Measurements from ENCODE around the gene HEYL.

The HEYL gene

GRCh38 chr1:39663559-39663958 lies 24.1 kb upstream of the HEYL start:
- DNase-seq: no peak

GRCh38 chr1:39662861-39663260 lies 23.4 kb upstream of the HEYL start:
- no peak for DNase-seq

GRCh38 chr1:39659538-39659937 lies 20.1 kb upstream of the HEYL start:
- DNase-seq: no peak

DNA sequence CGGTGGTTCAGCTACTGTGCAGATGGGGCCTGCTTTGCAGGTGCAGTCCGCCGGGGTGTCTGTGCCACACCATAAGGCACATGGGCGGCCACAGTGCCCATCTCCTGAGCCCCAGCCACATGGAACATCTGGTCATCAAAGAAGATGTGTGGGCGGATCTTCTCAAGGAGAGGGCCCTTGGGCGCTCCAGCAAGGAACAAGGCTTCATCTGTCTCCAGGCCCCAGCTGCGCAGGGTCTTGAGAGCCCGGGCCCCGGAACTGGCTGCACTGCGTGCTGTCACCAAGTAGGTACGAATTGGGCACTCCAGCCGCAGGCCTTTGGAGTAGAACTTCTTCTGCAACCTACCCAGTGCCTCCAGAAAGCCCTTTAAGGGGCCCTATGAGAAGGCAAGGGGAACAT lies 19.7 kb upstream of the HEYL start:
- DNase-seq: no peak

DNA sequence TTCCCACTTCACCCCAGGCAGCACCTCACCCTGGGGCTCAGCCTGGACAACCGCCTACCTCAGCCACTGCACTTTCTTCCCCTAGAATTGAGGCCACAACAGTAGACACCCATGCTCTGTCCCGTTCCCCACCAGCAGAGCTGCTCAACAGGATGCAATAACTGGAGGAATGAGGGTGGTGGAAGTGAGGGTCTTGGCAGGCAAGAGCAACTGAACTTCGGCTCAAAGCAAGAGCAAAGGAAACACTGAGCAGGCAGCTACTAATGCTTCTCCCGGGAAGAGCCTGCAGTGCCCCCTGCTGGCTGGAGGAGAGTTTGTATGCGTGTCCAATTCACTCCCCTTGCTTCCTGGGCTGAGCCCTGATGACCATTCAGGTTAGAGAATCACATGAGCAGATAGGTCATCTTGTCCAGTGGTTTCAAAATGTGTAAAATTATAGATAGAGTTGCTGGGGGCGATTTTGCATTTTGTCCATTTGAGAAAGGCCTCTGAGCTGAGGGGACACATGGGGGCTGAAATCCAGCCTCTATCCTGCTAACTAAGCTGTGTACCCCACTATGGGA lies 18.6 kb upstream of the HEYL start:
- DNase-seq: peak; percentile 19 to 74 (median 41)

DNA sequence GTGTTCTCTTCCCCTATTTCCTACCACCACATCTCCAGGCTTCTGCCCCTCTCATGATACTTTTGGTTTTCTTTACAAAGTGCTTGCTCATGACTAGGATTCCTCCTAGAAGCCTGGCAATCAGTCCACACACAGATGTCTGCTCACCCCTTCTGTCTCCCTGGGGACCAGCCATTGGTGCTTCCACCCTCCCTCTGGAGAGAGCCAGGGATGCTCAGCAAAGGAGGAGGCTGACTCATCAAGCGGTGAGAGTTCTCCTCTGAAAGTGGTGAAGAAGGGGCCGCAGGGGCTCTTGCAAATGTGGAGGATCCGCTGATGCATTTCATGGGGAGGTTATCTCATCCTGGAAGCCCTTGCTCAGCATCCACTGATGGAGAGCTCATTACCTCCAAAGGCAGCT lies 18.0 kb upstream of the HEYL start:
- no peak for DNase-seq

GRCh38 chr1:39656391-39656790 lies 16.9 kb upstream of the HEYL start:
- DNase-seq: no peak

GRCh38 chr1:39655578-39656268 lies 16.3 kb upstream of the HEYL start:
- no peak for DNase-seq

GRCh38 chr1:39654291-39654690 lies 14.8 kb upstream of the HEYL start:
- no peak for DNase-seq

GRCh38 chr1:39653546-39654031 lies 14.1 kb upstream of the HEYL start:
- peak; percentile 37 to 79 (median 58) for DNase-seq

- no peak for DNase-seq
Measured at GRCh38 chr1:39652554-39652953, 13.1 kb upstream of the HEYL start.

- no peak for DNase-seq
Measured at GRCh38 chr1:39652105-39652504, 12.7 kb upstream of the HEYL start.

- no peak for DNase-seq
Measured at GRCh38 chr1:39650431-39650830, 11.0 kb upstream of the HEYL start.

- no peak for DNase-seq
Measured at GRCh38 chr1:39649636-39650185, 10.3 kb upstream of the HEYL start.

GRCh38 chr1:39648496-39648895 lies 9.1 kb upstream of the HEYL start:
- DNase-seq: no peak

GRCh38 chr1:39647247-39647646 lies 7.8 kb upstream of the HEYL start:
- no peak for DNase-seq

DNA sequence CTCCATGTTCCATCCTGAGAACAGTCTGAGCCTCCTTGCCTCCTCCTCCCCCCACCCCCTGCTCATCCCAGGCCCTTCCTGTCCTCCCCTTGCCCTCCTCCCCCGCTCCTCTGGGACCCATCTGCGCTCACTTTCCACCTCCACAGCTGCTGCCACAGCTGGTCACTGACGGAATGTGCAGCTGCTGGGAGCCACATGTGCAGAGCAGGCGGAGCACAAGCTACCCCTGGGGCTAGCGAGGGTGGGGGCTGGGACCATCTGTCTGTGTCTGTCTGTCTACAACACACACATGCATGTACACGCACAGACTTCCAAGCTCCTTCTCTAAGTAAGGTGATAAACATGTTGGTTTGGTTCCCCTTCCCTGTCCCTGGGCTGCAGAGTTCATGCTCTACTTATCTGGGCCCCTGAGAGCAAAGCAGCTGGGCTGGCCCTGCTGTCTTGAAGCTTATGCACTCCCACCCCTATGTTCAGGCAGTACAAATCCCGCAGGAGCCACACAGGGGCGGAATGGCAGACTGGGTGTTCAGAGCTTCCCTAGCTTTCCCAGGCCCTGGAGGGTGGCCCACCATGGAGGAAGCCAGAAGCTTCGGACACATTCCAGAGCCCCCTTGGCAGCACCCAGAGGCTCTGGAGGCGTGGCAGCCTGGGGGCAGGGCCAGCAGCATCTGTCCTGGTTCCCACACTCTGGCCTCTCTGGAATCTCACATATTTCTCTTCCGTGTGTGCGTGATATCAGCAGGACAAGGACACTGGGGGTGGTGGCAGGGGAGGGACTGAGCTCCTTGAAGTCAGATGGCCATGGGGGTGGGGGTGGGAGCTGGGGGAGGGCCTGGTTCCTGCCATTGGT lies 7.0 kb upstream of the HEYL start:
- DNase-seq: no peak

- no peak for DNase-seq
Measured at GRCh38 chr1:39645411-39646043, 6.1 kb upstream of the HEYL start.

GRCh38 chr1:39643705-39644104 lies 4.3 kb upstream of the HEYL start:
- DNase-seq: no peak

- DNase-seq: no peak
Measured at GRCh38 chr1:39642796-39643195, 3.4 kb upstream of the HEYL start.

- DNase-seq: no peak
Measured at GRCh38 chr1:39640861-39641260, 1.4 kb upstream of the HEYL start.

- no peak for DNase-seq
Measured at GRCh38 chr1:39638965-39639304, 508 bp downstream of the HEYL start.

GRCh38 chr1:39637361-39637760 lies 2.1 kb downstream of the HEYL start:
- DNase-seq: no peak
